CD1c-positive myeloid dendritic cell (primary cell): ENCODE results near the gene SPATA2L.

Experiments
- DNase-seq: peaks from one replicate; pipeline ENCODE4 v3.0.0-alpha.2; 2016; ENCODE audit errors: extremely low spot score

Gene SPATA2L

DNA sequence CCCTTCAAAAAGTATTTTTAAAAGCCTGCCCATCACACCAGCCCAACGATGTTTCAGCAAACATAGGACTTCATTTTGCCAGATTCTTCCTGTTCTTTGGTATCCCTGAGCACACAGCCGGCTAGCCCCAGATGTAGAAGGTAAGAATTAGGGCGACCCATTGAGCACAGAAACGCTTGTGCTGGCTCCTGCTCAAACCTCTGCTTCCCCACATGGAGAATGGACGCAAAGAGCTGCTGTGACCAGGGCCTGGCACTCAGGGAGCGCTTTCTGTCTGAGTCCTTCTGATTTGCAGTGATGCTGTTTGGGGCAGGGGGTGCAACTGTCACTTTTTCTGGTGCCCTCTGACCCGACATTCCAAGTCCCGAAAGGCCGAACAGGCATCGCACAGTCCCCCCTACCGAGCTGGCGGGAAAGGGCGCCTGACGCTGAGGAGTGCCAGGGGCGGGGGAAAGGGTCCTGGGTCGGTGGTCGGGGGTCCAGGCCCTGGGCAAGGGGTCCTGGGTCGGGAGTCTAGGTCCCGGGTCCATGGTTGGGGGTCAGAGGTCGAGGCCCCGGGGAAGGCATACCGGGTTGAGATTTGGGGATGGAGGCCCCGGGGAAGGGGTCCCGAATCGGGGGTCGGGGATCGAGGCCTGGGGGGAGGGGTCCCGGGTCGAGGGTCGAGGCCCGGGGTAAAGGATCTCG is 44.9 kb downstream of the SPATA2L start:
- DNase-seq: no peak

DNA sequence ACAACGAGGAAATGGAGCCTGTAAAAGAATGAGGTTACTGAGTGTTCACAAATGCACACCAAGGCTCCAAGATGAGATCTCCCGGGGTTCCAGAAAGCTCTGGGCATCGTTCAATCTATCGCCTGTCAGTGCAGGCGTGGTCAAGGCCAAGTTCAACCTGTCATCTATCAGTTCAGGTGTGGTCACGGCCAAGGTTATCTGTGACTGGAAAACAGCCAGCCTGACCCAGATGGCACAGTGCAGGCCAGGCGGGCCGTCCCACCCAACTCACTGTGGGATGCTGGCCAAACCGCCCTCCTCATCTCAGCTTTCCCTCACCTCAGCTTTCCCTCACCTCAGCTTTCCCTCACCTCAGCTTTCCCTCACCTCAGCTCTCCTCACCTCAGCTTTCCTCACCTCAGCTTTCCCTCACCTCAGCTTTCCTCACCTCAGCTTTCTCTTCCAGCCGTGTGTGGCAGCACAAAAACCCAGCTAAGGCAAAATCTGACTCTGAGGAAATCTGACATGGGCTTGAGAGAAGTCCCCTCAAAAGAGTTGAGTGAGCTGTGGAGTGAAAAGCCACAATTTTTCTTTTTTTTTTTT is 46.4 kb downstream of the SPATA2L start:
- DNase-seq: no peak

DNA sequence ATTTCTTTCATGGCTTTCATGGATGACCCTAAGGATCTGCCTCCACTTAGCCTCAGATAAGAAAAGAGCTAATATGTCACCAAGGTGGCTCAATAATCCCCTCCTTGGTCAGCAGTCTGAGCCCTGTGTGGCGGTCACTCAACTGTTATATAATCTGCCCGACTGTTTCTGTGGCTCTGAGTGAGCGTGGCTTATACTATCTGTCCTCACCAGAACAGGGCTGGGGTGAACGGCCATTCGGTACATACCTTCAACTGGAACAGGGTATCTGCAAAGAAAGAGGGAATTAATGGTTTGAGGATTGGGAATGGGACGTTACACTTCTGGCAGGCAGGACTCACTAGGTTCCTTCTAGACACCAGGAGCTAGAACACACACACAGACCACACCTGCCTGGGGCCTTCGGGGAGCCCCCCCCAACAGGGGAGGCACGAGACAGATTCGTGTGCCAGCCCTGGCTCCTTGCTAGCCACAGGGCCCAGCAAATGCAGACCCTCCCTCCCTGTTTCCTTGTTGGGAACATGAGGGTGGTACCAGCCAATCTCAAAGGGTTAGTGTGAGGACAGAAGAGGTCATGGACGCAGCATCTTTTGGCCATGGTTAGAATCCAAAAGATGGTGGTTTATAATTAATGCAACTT is 47.7 kb downstream of the SPATA2L start:
- DNase-seq: no peak

DNA sequence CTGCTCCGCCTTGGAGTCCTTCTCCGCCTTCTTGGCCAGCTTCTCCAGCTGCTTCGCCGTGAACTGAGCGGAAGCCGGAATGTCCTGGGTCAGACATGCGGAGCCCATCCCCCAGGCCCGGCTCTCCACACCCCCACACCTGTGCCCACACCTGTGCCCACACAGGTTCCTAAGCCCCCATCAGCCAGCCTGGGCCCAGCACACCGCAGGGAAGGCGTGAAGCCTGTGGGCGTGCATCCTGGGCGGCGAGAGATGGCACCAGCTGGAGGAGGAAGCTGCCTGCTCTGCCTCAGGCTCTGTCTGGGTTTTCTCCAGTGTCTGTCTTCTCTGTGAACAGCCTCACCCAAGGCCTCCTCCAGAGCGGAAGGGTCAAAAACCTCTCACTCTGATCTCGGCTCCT is 49.9 kb downstream of the SPATA2L start:
- DNase-seq: no peak

DNA sequence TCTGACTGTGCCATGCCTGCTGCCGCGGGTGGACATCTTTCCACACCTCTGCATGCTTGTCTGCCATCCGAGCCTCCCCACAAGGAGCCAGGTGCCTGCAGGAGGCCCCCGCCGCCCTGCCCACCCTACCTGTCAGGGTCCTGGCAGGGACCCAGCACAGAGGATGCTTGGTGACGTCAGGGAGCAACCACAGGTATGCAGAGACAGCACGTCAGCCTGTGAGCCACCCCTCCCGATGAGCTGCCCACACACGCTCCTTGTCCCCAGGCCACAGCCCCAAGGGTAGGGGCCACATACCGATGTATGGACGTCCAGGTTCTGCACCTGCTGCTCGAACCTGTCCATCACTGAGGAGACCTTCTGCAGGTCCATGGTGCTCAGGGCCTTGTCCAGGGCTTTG is 54.6 kb downstream of the SPATA2L start:
- no peak for DNase-seq
